Stomach (tissue), 9 donors: Measurements from ENCODE around the gene EXOC4. TPM values are rescaled to one million over a fixed set of nuclear protein-coding genes. Genes with fewer than 3 reads are reported as not detected.

Experiments
- DNase-seq, 2 donors: peaks; one replicate each; pipeline versions ENCODE4 v3.0.0 to v3.0.0-alpha.2; 2013 to 2019
- H3K27ac ChIP-seq, 5 donors: fragments of 200-600 bp in 4 of 5; sonication (generic) in 4 of 5; one replicate each; pipeline ENCODE4 v1.5.1; 2013 to 2019; ENCODE audit warnings: mild to moderate bottlenecking in 1 of 5, moderate library complexity in 1 of 5
- H3K27me3 ChIP-seq, 3 donors: fragments of 200-600 bp; sonication (generic); one replicate each; pipeline ENCODE4 v1.5.1; 2017 to 2019; ENCODE audit warnings: mixed run types in 1 of 3
- H3K36me3 ChIP-seq, 4 donors: fragments of 200-600 bp; sonication (generic); 1 replicate in 3 of 4; 2 replicates in 1 of 4; pipeline ENCODE4 v1.5.1; 2016 to 2019
- H3K4me1 ChIP-seq, 4 donors: fragments of 200-600 bp; sonication (generic); one replicate each; pipeline ENCODE4 v1.5.1; 2016 to 2019
- H3K4me3 ChIP-seq, 4 donors: fragments of 200-600 bp; sonication (generic) in 3 of 4; one replicate each; pipeline ENCODE4 v1.5.1; 2016 to 2019; ENCODE audit warnings: mild to moderate bottlenecking in 1 of 4
- H3K9me3 ChIP-seq, 4 donors: fragments of 200-600 bp; sonication (generic); one replicate each; pipeline ENCODE4 v1.5.1; 2016 to 2019
- CTCF ChIP-seq, 7 experiments: fragments of 450-650 bp in 4 of 7; fragments of 200-600 bp in 3 of 7; sonication (generic) in 3 of 7; IDR thresholded peaks; one replicate each; pipeline ENCODE4 v1.5.1; 2016 to 2019; ENCODE audit warnings: antibody characterized with exemption in 7 of 7, control low read depth in 2 of 7, mild to moderate bottlenecking in 1 of 7
- EP300 ChIP-seq: sonication (generic); formaldehyde crosslinking; IDR thresholded peaks from one replicate; pipeline ENCODE4 v1.6.1; 2017; ENCODE audit warnings: antibody characterized with exemption
- POLR2A ChIP-seq, 4 donors: fragments of 450-650 bp; IDR thresholded peaks; one replicate each; pipeline ENCODE4 v1.6.1; 2016; ENCODE audit warnings: antibody characterized with exemption in 4 of 4, control low read depth in 2 of 4, mild to moderate bottlenecking in 1 of 4, moderate library complexity in 1 of 4
- POLR2AphosphoS5 ChIP-seq, 3 donors: sonication (generic); formaldehyde crosslinking; IDR thresholded peaks; one replicate each; pipeline ENCODE4 v1.6.1; 2016; ENCODE audit warnings: antibody characterized with exemption in 3 of 3
- WGBS, 5 donors: extraction: QIAGEN DNeasy Blood & Tissue Kit in 3 of 5; methylation state at CpG; one replicate each; pipeline versions ENCODE4 v1.1.5 to v1.1.7; 2013 to 2018; 5-methylcytosine and 5-hydroxymethylcytosine counted together
- intact Hi-C: fragments of 100-400 bp; cut with DNase I; formaldehyde crosslinking; loops from one replicate; pipeline ENCODE4 v1.15.1; 2023; ENCODE audit warnings: low total_unique reads
- polyA plus RNA-seq, 3 donors: library from polyadenylated mRNA; stranded (reverse); fragments of 200-250 nt; gene quantifications; one replicate each; pipeline ENCODE4 v1.2.3, GENCODE V29; 2013
- total RNA-seq, 5 donors: library from RNA; depleted of rRNA; stranded (reverse); fragments of >200 nt; gene quantifications; one replicate each; pipeline versions ENCODE4 v1.1.0 to v1.2.3, GENCODE V29; 2014 to 2016
- donor health status: healthy with polysubstance abuse.
- donor health status: Bipolar disorder and iron deficiency.
- donor health status: healthy.

The EXOC4 gene
- total and polyA plus RNA-seq, 8 donors, result 14.1 to 339 (median 61.1) TPM

DNA sequence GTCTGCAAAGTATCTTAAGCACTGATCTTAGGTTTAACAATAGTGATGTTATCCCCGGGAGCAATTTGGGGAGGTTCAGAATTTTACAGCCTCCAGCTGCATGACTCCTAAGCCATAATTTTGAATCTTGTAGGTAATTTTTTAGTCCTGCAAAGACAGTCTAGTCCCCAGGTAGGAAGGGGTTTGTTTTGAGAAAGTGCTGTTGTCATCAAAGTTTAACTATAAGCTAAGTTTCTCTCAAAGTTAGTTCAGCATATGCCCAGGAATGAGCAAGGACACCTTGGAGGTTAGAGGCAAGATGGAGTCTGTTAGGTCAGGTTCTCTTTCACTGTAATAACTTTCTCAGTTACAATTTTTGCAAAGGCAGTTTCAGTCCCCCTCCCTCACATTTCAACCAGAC lies 795.3 kb downstream of the EXOC4 start:
- 92 to 100% (median 98%) methylated on average over 1 of the region's 1 CpG for WGBS, 5 donors
- no peak overlapping the region for H3K4me3 ChIP-seq
- DNase-seq, result no peak
- TF ChIP-seq CTCF (IDR thresholded peaks at IDR 0.05) (no peak), POLR2AphosphoS5 (IDR thresholded peaks at IDR 0.05) (no peak), EP300 (no peak), POLR2A (IDR thresholded peaks at IDR 0.05) (no peak)
- H3K27me3 ChIP-seq, result no peaks in the 10 kb centered on the region
- H3K9me3 ChIP-seq, result peaks cover 0 to 4% (median 0%) of the 10 kb centered on the region in 4 donors
- no peak overlapping the region for H3K27ac ChIP-seq
- peaks cover 0 to 5% (median 2%) of the 10 kb centered on the region in 4 donors for H3K36me3 ChIP-seq
- no peaks in the 10 kb centered on the region for H3K4me1 ChIP-seq
- intact Hi-C loops, result no loop called here

- H3K27me3 ChIP-seq, result no peaks in the 10 kb centered on the region
- H3K36me3 ChIP-seq, result peaks cover 0 to 4% (median 0%) of the 10 kb centered on the region in 4 donors
- no peak for DNase-seq
- WGBS, 5 donors, result 81 to 93% (median 86%) methylated on average over 2 of the region's 2 CpGs
- no peak overlapping the region for H3K27ac ChIP-seq
- peaks cover 0 to 4% (median 0%) of the 10 kb centered on the region in 4 donors for H3K9me3 ChIP-seq
- H3K4me1 ChIP-seq, result no peaks in the 10 kb centered on the region
- TF ChIP-seq CTCF (IDR thresholded peaks at IDR 0.05) (no peak), EP300 (no peak), POLR2AphosphoS5 (IDR thresholded peaks at IDR 0.05) (no peak), POLR2A (IDR thresholded peaks at IDR 0.05) (no peak)
- H3K4me3 ChIP-seq, result no peak overlapping the region
- intact Hi-C loops, result no loop called here
Observed at GRCh38 chr7:134051020-134051419, 798.1 kb downstream of the EXOC4 start.

DNA sequence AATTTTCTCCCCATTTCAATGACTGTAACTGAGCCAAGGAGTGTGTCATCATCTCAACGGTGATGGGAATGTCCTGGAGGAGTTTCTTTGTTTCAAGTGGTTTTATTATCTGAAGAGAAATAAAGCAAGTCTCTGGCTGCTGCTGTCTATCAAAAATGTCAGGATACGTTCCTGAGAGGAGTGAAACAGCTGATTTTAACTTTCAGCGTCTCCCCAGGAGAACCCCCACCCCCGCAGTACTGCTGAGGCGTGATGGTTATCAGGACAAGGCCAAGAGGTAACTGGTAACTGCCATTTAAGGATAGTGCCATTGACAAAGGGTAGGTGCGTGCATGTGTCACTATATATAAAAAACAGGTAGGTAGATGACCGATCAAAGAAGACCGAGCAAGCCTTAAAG lies 803.9 kb downstream of the EXOC4 start:
- no peak overlapping the region for H3K4me3 ChIP-seq
- DNase-seq, result no peak
- H3K27ac ChIP-seq, result no peak overlapping the region
- H3K4me1 ChIP-seq, result no peaks in the 10 kb centered on the region
- 87 to 95% (median 91%) methylated on average over 8 of the region's 8 CpGs for WGBS, 5 donors
- no peaks in the 10 kb centered on the region for H3K27me3 ChIP-seq
- H3K36me3 ChIP-seq, result no peaks in the 10 kb centered on the region
- no peaks in the 10 kb centered on the region for H3K9me3 ChIP-seq
- intact Hi-C loops, result no loop called here
- TF ChIP-seq POLR2A (IDR thresholded peaks at IDR 0.05), result no peak
- TF ChIP-seq POLR2AphosphoS5 (IDR thresholded peaks at IDR 0.05), result no peak
- no peak for TF ChIP-seq EP300
- no peak for TF ChIP-seq CTCF (IDR thresholded peaks at IDR 0.05)

DNA sequence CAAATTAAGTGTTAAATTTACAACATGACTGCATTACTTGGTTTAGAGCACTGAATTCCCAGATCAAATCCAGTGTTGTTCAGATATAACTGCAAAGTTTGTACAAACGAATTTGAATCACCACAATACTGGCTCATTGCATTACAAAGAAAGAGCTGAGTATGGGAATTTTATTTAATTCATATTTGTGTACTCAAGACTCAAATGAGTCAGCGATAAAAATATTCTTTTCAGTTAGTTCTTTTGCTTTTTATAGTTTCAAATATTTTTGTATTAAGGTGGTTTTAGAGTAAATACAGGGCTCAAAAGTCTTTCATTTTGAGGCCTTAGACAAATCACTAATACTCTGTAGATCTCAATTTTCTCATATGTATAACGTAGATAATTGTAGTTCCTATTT lies 805.6 kb downstream of the EXOC4 start:
- DNase-seq, result no peak
- Histone ChIP-seq H3K27ac (no peak overlapping the region), H3K27me3 (no peaks in the 10 kb centered on the region), H3K36me3 (peaks cover 0 to 11% (median 7%) of the 10 kb centered on the region in 4 donors), H3K4me1 (no peaks in the 10 kb centered on the region), H3K4me3 (no peak overlapping the region), H3K9me3 (no peaks in the 10 kb centered on the region)
- WGBS, 5 donors, result 89 to 96% (median 90%) methylated on average over 3 of the region's 3 CpGs
- intact Hi-C loops, result no loop called here
- TF ChIP-seq POLR2A (IDR thresholded peaks at IDR 0.05) (no peak), EP300 (no peak), CTCF (IDR thresholded peaks at IDR 0.05) (no peak), POLR2AphosphoS5 (IDR thresholded peaks at IDR 0.05) (no peak)
